IMR-90 (cell line): ENCODE data around the gene SPCS2. TPM values are rescaled to one million over a fixed set of nuclear protein-coding genes. Genes with fewer than 3 reads are reported as not detected.

Experiments used
- ATAC-seq: fragments of 200-7000 bp; cut with Tn5 transposase; 2 replicates; pipeline ENCODE4 v1.9.1; 2020; ENCODE audit warnings: low read depth, mild to moderate bottlenecking, moderate library complexity
- BruUV-seq: library from RNA; stranded (reverse); fragments of 400-500 nt; replicated peaks from 2 replicates; lab custom pipeline; 2021; lab: Mats Ljungman, UMichigan
- CTCF ChIA-PET: fragments of 300-600 bp; formaldehyde crosslinking; extraction: SDS; loops from one replicate; lab custom pipeline; 2021; ENCODE audit warnings: antibody characterized with exemption; lab: Yijun Ruan, JAX
- POLR2A ChIA-PET: fragments of 300-600 bp; sonication (Branson Sonifier 250); formaldehyde crosslinking; loops from one replicate; lab custom pipeline; 2022; ENCODE audit warnings: antibody characterized with exemption; ENCODE audit not compliant: unreplicated experiment; lab: Charles Lee
- DNase-seq: peaks from one replicate; pipeline ENCODE4 v3.0.0; 2013
- H2AFZ ChIP-seq: replicated peaks from 2 replicates; pipeline ENCODE3; 2013; ENCODE audit warnings: low read length, mild to moderate bottlenecking; ENCODE audit not compliant: poor library complexity
- H2AK5ac ChIP-seq: 2 replicates; pipeline ENCODE4 v1.6.1; 2013; ENCODE audit warnings: low read depth, low read length, inconsistent platforms
- H2AK9ac ChIP-seq: replicated peaks from 2 replicates; pipeline ENCODE3; 2013; ENCODE audit warnings: mild to moderate bottlenecking, low read depth, low read length, moderate library complexity; ENCODE audit not compliant: poor library complexity
- H2BK120ac ChIP-seq: 2 replicates; pipeline ENCODE4 v1.6.1; 2013; ENCODE audit warnings: low read depth, low read length, inconsistent platforms
- H2BK15ac ChIP-seq: 3 replicates; pipeline ENCODE4 v1.6.1; 2013; ENCODE audit warnings: low read depth, low read length, inconsistent platforms
- H2BK20ac ChIP-seq: 2 replicates; pipeline ENCODE4 v1.6.1; 2013; ENCODE audit warnings: low read depth, mild to moderate bottlenecking, inconsistent platforms, low read length, moderate library complexity
- H2BK5ac ChIP-seq: 2 replicates; pipeline ENCODE4 v1.6.1; 2013; ENCODE audit warnings: mild to moderate bottlenecking, low read depth, low read length, inconsistent platforms; ENCODE audit not compliant: poor library complexity, severe bottlenecking
- H3K14ac ChIP-seq: replicated peaks from 2 replicates; pipeline ENCODE4 v1.6.1; 2013; ENCODE audit warnings: low read depth, low read length, inconsistent platforms
- H3K18ac ChIP-seq: 2 replicates; pipeline ENCODE4 v1.6.1; 2013; ENCODE audit warnings: low read depth, low read length, control low read depth
- H3K23ac ChIP-seq: 2 replicates; pipeline ENCODE4 v1.6.1; 2013; ENCODE audit warnings: low read depth, low read length, inconsistent platforms
- H3K27ac ChIP-seq: 2 replicates; pipeline ENCODE4 v1.5.1; 2013; ENCODE audit warnings: mild to moderate bottlenecking, control low read depth, low read length; ENCODE audit not compliant: insufficient read depth
- H3K27me3 ChIP-seq: 2 replicates; pipeline ENCODE4 v1.6.1; 2013; ENCODE audit warnings: low read length; ENCODE audit not compliant: control insufficient read depth, insufficient read depth
- H3K36me3 ChIP-seq: 2 replicates; pipeline ENCODE4 v1.6.1; 2013; ENCODE audit warnings: low read length, mixed read lengths; ENCODE audit not compliant: control insufficient read depth, insufficient read depth
- H3K4ac ChIP-seq: 2 replicates; pipeline ENCODE4 v1.6.1; 2013; ENCODE audit warnings: low read depth, low read length, inconsistent platforms
- H3K4me1 ChIP-seq: 2 replicates; pipeline ENCODE4 v1.6.1; 2013; ENCODE audit warnings: low read length, mixed read lengths; ENCODE audit not compliant: control insufficient read depth, insufficient read depth
- H3K4me2 ChIP-seq: 2 replicates; pipeline ENCODE4 v1.6.1; 2013; ENCODE audit warnings: low read depth, mild to moderate bottlenecking, control low read depth, low read length, moderate library complexity
- H3K4me3 ChIP-seq: 2 replicates; pipeline ENCODE4 v1.5.1; 2013; ENCODE audit warnings: low read depth, mild to moderate bottlenecking, control low read depth, low read length, moderate library complexity; ENCODE audit not compliant: insufficient read depth
- H3K56ac ChIP-seq: 2 replicates; pipeline ENCODE4 v1.6.1; 2013; ENCODE audit warnings: low read length, inconsistent platforms; ENCODE audit not compliant: insufficient read depth; ENCODE audit errors: extremely low read depth
- H3K79me1 ChIP-seq, 2 experiments: 2 replicates each; pipeline ENCODE4 v1.6.1; 2013; ENCODE audit warnings: low read length in 2 of 2, inconsistent platforms in 1 of 2, low read depth in 1 of 2
- H3K9ac ChIP-seq: 2 replicates; pipeline ENCODE4 v1.6.1; 2013; ENCODE audit warnings: low read depth, low read length, control low read depth
- H3K9me1 ChIP-seq: 2 replicates; pipeline ENCODE4 v1.6.1; 2013; ENCODE audit warnings: low read length, inconsistent platforms; ENCODE audit not compliant: insufficient read depth
- H3K9me3 ChIP-seq: 2 replicates; pipeline ENCODE4 v1.6.1; 2013; ENCODE audit warnings: low read length; ENCODE audit not compliant: control insufficient read depth, insufficient read depth
- H4K20me1 ChIP-seq: 2 replicates; pipeline ENCODE4 v1.6.1; 2013; ENCODE audit warnings: low read length, inconsistent platforms; ENCODE audit not compliant: insufficient read depth
- H4K5ac ChIP-seq: 2 replicates; pipeline ENCODE4 v1.6.1; 2013; ENCODE audit warnings: mild to moderate bottlenecking, low read depth, low read length, control low read depth
- H4K8ac ChIP-seq, 2 experiments: 2 replicates each; pipeline ENCODE4 v1.6.1; 2013; ENCODE audit warnings: low read depth in 2 of 2, low read length in 2 of 2, control low read depth in 1 of 2, inconsistent platforms in 1 of 2
- H4K91ac ChIP-seq: 2 replicates; pipeline ENCODE4 v1.6.1; 2013; ENCODE audit warnings: low read depth, low read length, inconsistent platforms; ENCODE audit not compliant: insufficient read depth
- BHLHE40 ChIP-seq: fragments of 150-350 bp; IDR thresholded peaks from 2 replicates; pipeline ENCODE4 v1.6.1; 2016; ENCODE audit warnings: mild to moderate bottlenecking, low read depth, low read length
- CEBPB ChIP-seq: IDR thresholded peaks from 2 replicates; pipeline ENCODE4 v1.6.1; 2012; ENCODE audit warnings: low read depth, low read length, improper control_type of control experiment
- CHD1 ChIP-seq: IDR thresholded peaks from 2 replicates; pipeline ENCODE4 v1.6.1; 2012; ENCODE audit warnings: low read depth, low read length, improper control_type of control experiment
- CTCF ChIP-seq: conservative IDR thresholded peaks from 2 replicates; pipeline ENCODE4 v1.5.1; 2012; ENCODE audit warnings: mild to moderate bottlenecking, low read depth, low read length, improper control_type of control experiment
- FOS ChIP-seq: fragments of 150-350 bp; IDR thresholded peaks from 2 replicates; pipeline ENCODE4 v1.6.1; 2016; ENCODE audit warnings: low read depth, low read length
- MAZ ChIP-seq: IDR thresholded peaks from 2 replicates; pipeline ENCODE4 v1.6.1; 2012; ENCODE audit warnings: low read depth, mild to moderate bottlenecking, low read length, improper control_type of control experiment, moderate library complexity, borderline replicate concordance
- MXI1 ChIP-seq: IDR thresholded peaks from 2 replicates; pipeline ENCODE4 v1.6.1; 2012; ENCODE audit warnings: low read depth, mild to moderate bottlenecking, low read length, moderate library complexity, borderline replicate concordance
- NFE2L2 ChIP-seq: fragments of 150-350 bp; IDR thresholded peaks from 2 replicates; pipeline ENCODE4 v1.6.1; 2016; ENCODE audit warnings: low read depth, mild to moderate bottlenecking, low read length
- POLR2A ChIP-seq: IDR thresholded peaks from 2 replicates; pipeline ENCODE4 v1.6.1; 2012; ENCODE audit warnings: mild to moderate bottlenecking, low read depth, low read length
- RAD21 ChIP-seq: IDR thresholded peaks from 2 replicates; pipeline ENCODE4 v1.6.1; 2012; ENCODE audit warnings: low read length, improper control_type of control experiment
- RCOR1 ChIP-seq: IDR thresholded peaks from 2 replicates; pipeline ENCODE4 v1.6.1; 2012; ENCODE audit warnings: mild to moderate bottlenecking, low read length, improper control_type of control experiment; ENCODE audit not compliant: insufficient replicate concordance
- RFX5 ChIP-seq: IDR thresholded peaks from 2 replicates; pipeline ENCODE4 v1.8.0; 2012; ENCODE audit warnings: low read depth, mild to moderate bottlenecking, low read length, moderate library complexity
- SMC3 ChIP-seq: fragments of 150-350 bp; IDR thresholded peaks from 2 replicates; pipeline ENCODE4 v1.6.1; 2016; ENCODE audit warnings: low read depth, mild to moderate bottlenecking, antibody characterized with exemption, low read length, moderate library complexity
- USF2 ChIP-seq: fragments of 150-350 bp; IDR thresholded peaks from 2 replicates; pipeline ENCODE4 v1.6.1; 2017; ENCODE audit warnings: mild to moderate bottlenecking, antibody characterized with exemption, low read length, low read depth
- whole genome bisulfite sequencing, 2 experiments: methylation state at CpG; one replicate each; pipeline versions ENCODE4 v1.1.5 to v1.1.7; 2013; ENCODE audit warnings: missing lambda C conversion rate in 2 of 2; ENCODE audit not compliant: insufficient read length in 1 of 2; ENCODE audit errors: extremely low coverage in 2 of 2; 5-methylcytosine and 5-hydroxymethylcytosine counted together
- dilution Hi-C: fragments of 300-500 bp; cut with HindIII; formaldehyde crosslinking; loops from one replicate; pipeline ENCODE4 v1.14.3; 2018; ENCODE audit warnings: low sequenced_read_pairs; ENCODE audit not compliant: unreplicated experiment
- in situ Hi-C: fragments of 300-500 bp; cut with MboI; formaldehyde crosslinking; loops from 3 replicates; pipeline ENCODE4 v1.14.3; 2019; ENCODE audit warnings: low sequenced_read_pairs, inconsistent platforms, mixed read lengths
- intact Hi-C: fragments of 100-400 bp; cut with micrococcal nuclease; formaldehyde crosslinking; loops from 2 replicates; pipeline ENCODE4 v1.10.0; 2022
- polyA plus RNA-seq, 3 experiments: library from polyadenylated mRNA; depleted of rRNA; stranded (reverse); fragments of >200 nt; gene quantifications; 2 replicates each; pipeline ENCODE4 v1.2.3, GENCODE V29; 2012; ENCODE audit warnings: low replicate concordance in 1 of 3
- total RNA-seq: library from RNA; depleted of rRNA; stranded (reverse); fragments of >200 nt; gene quantifications from 2 replicates; pipeline ENCODE4 v1.2.3, GENCODE V29; 2012
- TF ChIP-seq, protein P1 (sequence below): fragments of 150-350 bp; IDR thresholded peaks from 2 replicates; pipeline ENCODE4 v1.6.1; 2016; ENCODE audit warnings: low read depth, mild to moderate bottlenecking, low read length, moderate library complexity, borderline replicate concordance

SPCS2 gene
- total and polyA plus RNA-seq, 2 of the 4 experiments (the other 2 are of a cell fraction) = 15.4 to 76.0 TPM

DNA sequence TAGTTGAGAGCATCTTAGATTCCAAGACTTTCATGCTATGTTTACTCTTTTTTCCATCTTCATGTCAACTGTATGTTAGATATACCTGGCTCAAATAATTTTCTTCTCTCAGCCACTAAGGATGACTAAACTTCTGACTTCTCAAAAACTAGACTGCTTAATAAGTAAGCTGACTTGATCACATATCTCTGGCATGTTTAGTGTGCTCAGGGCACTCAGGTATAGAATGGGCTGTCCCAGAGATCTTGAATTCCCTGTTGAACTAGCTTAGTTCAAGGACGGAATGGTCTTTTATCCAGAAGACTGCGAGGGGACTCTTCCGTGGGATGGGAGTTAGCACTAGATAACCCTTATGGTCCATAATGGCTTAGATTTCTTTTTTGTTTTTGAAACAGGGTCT is 52.6 kb downstream of the SPCS2 start:
- Histone ChIP-seq H3K9ac (no peak overlapping the region), H2AFZ (no peak overlapping the region), H3K4me1 (no peaks in the 10 kb centered on the region), H3K56ac (no peak overlapping the region), H3K79me1 (no peaks in the 10 kb centered on the region; a peak in 1 of 4 replicates), H3K9me1 (peaks cover 5% of the 10 kb centered on the region; the same call in 1 of the 2 replicates), H3K9me3 (no peaks in the 10 kb centered on the region), H3K23ac (no peak overlapping the region), H3K14ac (no peak overlapping the region), H2BK15ac (no peak overlapping the region), H2BK20ac (no peak overlapping the region), H4K20me1 (no peaks in the 10 kb centered on the region), H2BK5ac (no peak overlapping the region), H2AK5ac (no peak overlapping the region), H2BK120ac (no peak overlapping the region), H4K8ac (no peak overlapping the region), H3K4me2 (no peak overlapping the region), H4K91ac (no peak overlapping the region), H3K4ac (no peak overlapping the region), H3K27ac (no peak overlapping the region), H2AK9ac (no peak overlapping the region), H3K36me3 (peaks cover 14% of the 10 kb centered on the region), H4K5ac (no peak overlapping the region), H3K27me3 (no peaks in the 10 kb centered on the region), H3K18ac (no peak overlapping the region), H3K4me3 (no peak overlapping the region)
- POLR2A ChIA-PET = no interaction called here
- dilution Hi-C loops = no loop called here
- BruUV-seq = no TSS peak
- in situ Hi-C loops = no loop called here
- no peak for TF ChIP-seq RFX5
- no peak for TF ChIP-seq USF2
- no peak for TF ChIP-seq NFE2L2
- TF ChIP-seq CTCF = no peak
- no peak for TF ChIP-seq POLR2A
- TF ChIP-seq, protein P1, sequence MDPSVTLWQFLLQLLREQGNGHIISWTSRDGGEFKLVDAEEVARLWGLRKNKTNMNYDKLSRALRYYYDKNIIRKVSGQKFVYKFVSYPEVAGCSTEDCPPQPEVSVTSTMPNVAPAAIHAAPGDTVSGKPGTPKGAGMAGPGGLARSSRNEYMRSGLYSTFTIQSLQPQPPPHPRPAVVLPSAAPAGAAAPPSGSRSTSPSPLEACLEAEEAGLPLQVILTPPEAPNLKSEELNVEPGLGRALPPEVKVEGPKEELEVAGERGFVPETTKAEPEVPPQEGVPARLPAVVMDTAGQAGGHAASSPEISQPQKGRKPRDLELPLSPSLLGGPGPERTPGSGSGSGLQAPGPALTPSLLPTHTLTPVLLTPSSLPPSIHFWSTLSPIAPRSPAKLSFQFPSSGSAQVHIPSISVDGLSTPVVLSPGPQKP = no peak
- TF ChIP-seq RCOR1 = no peak
- no peak for TF ChIP-seq RAD21
- TF ChIP-seq MXI1 = no peak
- no peak for TF ChIP-seq BHLHE40
- TF ChIP-seq SMC3 = no peak
- TF ChIP-seq CHD1 = no peak
- TF ChIP-seq MAZ = no peak
- TF ChIP-seq FOS = no peak
- no peak for TF ChIP-seq CEBPB
- DNase-seq (no peak), ATAC-seq (no peak)
- intact Hi-C loops = no loop called here
- whole genome bisulfite sequencing, 2 experiments = 75% methylated on average over 2 of the region's 3 CpGs; no CpG with 5 or more reads in 1 of the 2 experiments
- CTCF ChIA-PET = no interaction called here
